ENCODE results near the gene SSBP4.

DNA sequence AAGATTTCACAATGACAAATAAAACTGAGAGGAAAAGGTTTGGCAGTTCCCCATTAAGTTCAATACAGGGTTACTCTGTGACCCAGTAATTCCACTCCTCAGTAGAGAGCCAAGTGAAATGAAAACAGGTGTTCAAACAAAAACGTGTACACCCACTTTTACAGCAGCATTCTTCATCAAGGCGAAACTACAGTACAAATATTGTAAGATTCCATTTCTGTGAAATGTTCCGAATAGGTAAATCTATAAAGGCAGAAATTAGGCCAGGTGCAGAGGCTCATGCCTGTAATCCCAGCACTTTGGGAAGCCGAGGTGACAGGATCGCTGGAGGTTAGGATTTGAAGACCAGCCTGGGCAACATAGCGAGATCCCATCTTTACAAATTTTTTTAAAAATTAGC, 42.2 kb upstream of the SSBP4 start:
- TF ChIP-seq TAF1 (IDR thresholded peaks at IDR 0.05; ENCODE audit: borderline replicate concordance, insufficient read depth, low read length): no peak
- no peak for TF ChIP-seq POLR2AphosphoS5 (IDR thresholded peaks at IDR 0.05; ENCODE audit: low read depth, low read length)
- no peak for TF ChIP-seq REST (IDR thresholded peaks at IDR 0.05; ENCODE audit: insufficient read depth in 1 of 2, low read depth in 2 of 2, low read length in 2 of 2)
- TF ChIP-seq FOXP2 (optimal IDR thresholded peaks at IDR 0.05; ENCODE audit: borderline replicate concordance, extremely low read depth, extremely low read length, insufficient read depth): no peak

Data from PFSK-1 (cell line).